HepG2 (cell line): Measurements from ENCODE around the gene NSF. TPM values are rescaled to one million over a fixed set of nuclear protein-coding genes. Genes with fewer than 3 reads are reported as not detected.
"Not testable (repeated sequence)": the region's sequence is repeated elsewhere in the genome, so short reads cannot be mapped to it uniquely, and the experiment has no call there.

Source experiments
- ATAC-seq: fragments of 200-7000 bp; cut with Tn5 transposase; 3 replicates; pipeline ENCODE4 v1.9.1; 2020; ENCODE audit warnings: mild to moderate bottlenecking, moderate library complexity
- BruUV-seq: library from RNA; stranded (reverse); fragments of 400-500 nt; replicated peaks from 2 replicates; lab custom pipeline; 2021; lab: Mats Ljungman, UMichigan
- CTCF ChIA-PET: fragments of 300-600 bp; formaldehyde crosslinking; extraction: SDS; loops from one replicate; lab custom pipeline; 2021; ENCODE audit warnings: low total read pairs, inconsistent platforms, low intra/inter-chr PET ratio; lab: Yijun Ruan, JAX
- POLR2A ChIA-PET: fragments of 350-600 bp; sonication (Branson Sonifier 250); formaldehyde crosslinking; loops from one replicate; lab custom pipeline; 2020; ENCODE audit warnings: antibody characterized with exemption, inconsistent platforms; lab: Yijun Ruan, JAX
- DNase-seq: peaks from one replicate; pipeline ENCODE4 v3.0.0-alpha.2; 2015; ENCODE audit warnings: low spot score
- FAIRE-seq: peaks from 3 replicates; lab custom pipeline; 2011; peaks lifted over from hg19 to GRCh38; lab: Jason Lieb, UNC
- H2AFZ ChIP-seq: one replicate; pipeline ENCODE4 v1.6.1; 2011; ENCODE audit warnings: low read length, inconsistent platforms
- H3K27ac ChIP-seq: fragments of 300-600 bp; 3 replicates; pipeline ENCODE4 v1.8.0; 2011; ENCODE audit warnings: mixed run types, mild to moderate bottlenecking, mixed read lengths, low read length, inconsistent platforms; ENCODE audit not compliant: insufficient read depth; ENCODE audit errors: extremely low read length
- H3K27me3 ChIP-seq, 2 experiments: fragments of 200-600 bp in 1 of 2; 2 replicates in 1 of 2; 3 replicates in 1 of 2; pipeline versions ENCODE4 v1.6.0 to v1.8.0; 2011; ENCODE audit warnings: low read length in 2 of 2, mild to moderate bottlenecking in 2 of 2, moderate library complexity in 2 of 2, inconsistent platforms in 1 of 2; ENCODE audit not compliant: insufficient read depth in 2 of 2, control insufficient read depth in 1 of 2
- H3K36me3 ChIP-seq, 2 experiments: fragments of 200-600 bp in 1 of 2; replicated peaks in 1 of 2; 2 replicates in 1 of 2; 3 replicates in 1 of 2; pipeline versions ENCODE4 v1.5.1 to v1.8.0; 2011; ENCODE audit warnings: low read length in 2 of 2, inconsistent platforms in 1 of 2; ENCODE audit not compliant: insufficient read depth in 2 of 2, control insufficient read depth in 1 of 2
- H3K4me1 ChIP-seq: 2 replicates; pipeline ENCODE4 v1.5.1; 2012; ENCODE audit warnings: low read length, inconsistent platforms; ENCODE audit not compliant: insufficient read depth
- H3K4me2 ChIP-seq: 2 replicates; pipeline ENCODE4 v1.6.0; 2011; ENCODE audit warnings: low read depth, low read length, inconsistent platforms
- H3K4me3 ChIP-seq, 3 experiments: fragments of 200-600 bp in 1 of 3; sonication (generic), shearing (Covaris generic) in 1 of 3; replicated peaks in 1 of 3; 2 replicates each; pipeline ENCODE4 v1.5.1; 2011 to 2016; ENCODE audit warnings: low read length in 3 of 3, inconsistent platforms in 2 of 3, low read depth in 2 of 3, mild to moderate bottlenecking in 2 of 3, control low read depth in 1 of 3, mixed read lengths in 1 of 3; ENCODE audit not compliant: insufficient read depth in 1 of 3
- H3K79me2 ChIP-seq: one replicate; pipeline ENCODE4 v1.6.1; 2011; ENCODE audit warnings: low read length, inconsistent platforms; ENCODE audit not compliant: insufficient read depth
- H3K9ac ChIP-seq: 2 replicates; pipeline ENCODE4 v1.6.0; 2011; ENCODE audit warnings: mild to moderate bottlenecking, low read depth, low read length, inconsistent platforms; ENCODE audit not compliant: insufficient read depth
- H3K9me3 ChIP-seq: 2 replicates; pipeline ENCODE4 v1.5.1; 2012; ENCODE audit warnings: mild to moderate bottlenecking, low read length
- H4K20me1 ChIP-seq: 2 replicates; pipeline ENCODE4 v1.6.0; 2011; ENCODE audit warnings: inconsistent platforms, mild to moderate bottlenecking, low read length, moderate library complexity; ENCODE audit not compliant: insufficient read depth
- ATF7 ChIP-seq, 2 experiments: fragments of 450-650 bp in 1 of 2; sonication (generic) in 1 of 2; formaldehyde crosslinking in 1 of 2; IDR thresholded peaks; 2 replicates each; pipeline versions ENCODE4 v1.4.0 to v1.6.1; 2016 to 2020; ENCODE audit warnings: antibody characterized with exemption in 1 of 2, mild to moderate bottlenecking in 1 of 2, missing genetic modification reagents in 1 of 2
- WGBS: methylation state at CpG from one replicate; pipeline ENCODE4 v1.1.6; 2017; ENCODE audit warnings: low lambda C conversion rate; 5-methylcytosine and 5-hydroxymethylcytosine counted together
- in situ Hi-C: cut with HindIII; loops from 2 replicates; pipeline ENCODE4 v1.10.0; 2017; ENCODE audit warnings: low pct_unique_long_range_greater_than_20kb; ENCODE audit not compliant: extremely low pct_ligation_motif_present
- intact Hi-C: fragments of 100-400 bp; cut with micrococcal nuclease; formaldehyde crosslinking; loops from one replicate; pipeline ENCODE4 v1.10.0; 2022; ENCODE audit not compliant: unreplicated experiment
- polyA plus RNA-seq, 8 experiments: library from polyadenylated mRNA; depleted of rRNA in 3 of 8; stranded (reverse) in 7 of 8; unstranded in 1 of 8; fragments of >200 nt; fragmentation: Illumina TruSeq in 4 of 8; extraction: Trizol in 4 of 8; gene quantifications; 2 replicates each; pipeline versions ENCODE4 v1.2.1 to v1.2.3, GENCODE V29; 2011 to 2016; ENCODE audit warnings: low read depth in 4 of 8, missing spikeins in 1 of 8, mixed read lengths in 1 of 8; ENCODE audit not compliant: insufficient read depth in 1 of 8
- total RNA-seq, 5 experiments: library from RNA; depleted of rRNA; stranded (reverse); fragments of >200 nt; fragmentation: Illumina TruSeq; extraction: Trizol; gene quantifications; 2 replicates each; pipeline ENCODE4 v1.2.3, GENCODE V29; 2016; ENCODE audit warnings: low read depth in 1 of 5

The NSF gene
- total and polyA plus RNA-seq, 2 of the 13 experiments (the other 11 are each of a cell fraction or from before 2014, with no cell fraction given) = 21.9 to 37.8 TPM

DNA sequence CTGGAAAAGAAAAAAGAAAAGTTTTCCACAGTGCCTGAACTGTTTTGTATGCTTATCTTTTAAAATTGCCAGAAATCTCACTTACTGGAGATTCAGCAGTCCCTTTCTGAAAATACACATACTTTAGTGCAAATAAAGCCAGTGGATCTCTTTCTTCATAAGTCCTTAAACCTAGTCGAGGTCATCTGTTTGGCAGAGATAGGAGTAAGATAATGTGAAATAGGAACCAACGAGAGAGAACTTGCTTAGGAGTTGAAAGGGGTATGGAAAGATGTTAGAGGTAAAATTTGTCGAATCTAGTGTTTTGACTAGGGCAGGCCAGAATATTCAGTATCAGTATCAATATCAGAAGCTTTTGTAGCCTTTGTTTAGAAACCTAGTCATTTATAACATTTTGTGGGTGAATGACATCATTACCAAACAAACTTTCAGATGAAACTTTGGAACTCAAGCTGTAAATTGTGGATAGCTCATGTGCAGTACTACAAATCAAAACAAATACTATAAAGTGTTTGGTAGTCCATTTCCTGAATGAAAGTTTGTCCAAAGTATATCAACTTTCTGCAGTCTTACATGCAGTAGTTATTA lies 8.0 kb downstream of the NSF start:
- H3K27ac ChIP-seq; H3K9me3 ChIP-seq; CTCF ChIA-PET; FAIRE-seq; H3K4me1 ChIP-seq; H3K27me3 ChIP-seq; TF ChIP-seq ATF7 (CRISPR knock-in tag; IDR thresholded peaks at IDR 0.05): not testable (repeated sequence)
- TF ChIP-seq ATF7 (IDR thresholded peaks at IDR 0.05) = peak; percentile 77
- TF ChIP-seq, all 625 proteins: peak for 1; not testable (repeated sequence) for 624
- H3K4me2 ChIP-seq, H2AFZ ChIP-seq, H3K4me3 ChIP-seq, ATAC-seq, POLR2A ChIA-PET, H4K20me1 ChIP-seq, in situ Hi-C loops, H3K36me3 ChIP-seq, intact Hi-C loops, H3K9ac ChIP-seq, H3K79me2 ChIP-seq, DNase-seq: not testable (repeated sequence)
- BruUV-seq = TSS peak; percentile 30
- 13% methylated on average over 3 of the region's 3 CpGs for WGBS

GRCh38 chr17:46600767-46601166 lies 10.3 kb downstream of the NSF start:
- H3K9me3 ChIP-seq, intact Hi-C loops, H3K79me2 ChIP-seq, H3K36me3 ChIP-seq, H3K4me1 ChIP-seq, in situ Hi-C loops, BruUV-seq, ATAC-seq, FAIRE-seq, H3K4me3 ChIP-seq, POLR2A ChIA-PET, H4K20me1 ChIP-seq, H3K27ac ChIP-seq, H3K27me3 ChIP-seq, DNase-seq, H2AFZ ChIP-seq, CTCF ChIA-PET, H3K9ac ChIP-seq, H3K4me2 ChIP-seq: not testable (repeated sequence)
- WGBS = no CpG with 5 or more reads among the region's 3 CpGs

DNA sequence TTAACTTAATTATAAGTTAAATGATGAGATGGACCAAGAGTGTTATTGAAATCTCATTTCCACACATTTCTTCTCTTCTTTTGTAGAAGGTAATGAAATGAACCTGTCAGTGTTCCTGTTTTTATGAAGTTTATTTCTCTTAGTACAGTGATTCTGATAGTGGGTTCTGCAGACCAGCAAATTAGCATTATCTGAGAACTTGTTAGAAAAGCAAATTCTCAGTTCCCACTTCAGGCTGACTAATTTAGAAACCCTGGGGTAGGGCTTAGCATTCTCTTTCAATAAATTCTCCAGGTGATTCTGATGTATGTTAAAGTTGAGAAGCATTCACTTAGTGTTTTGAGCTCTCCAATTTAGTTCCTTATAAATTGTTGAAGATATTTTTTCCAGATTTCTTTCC lies 12.7 kb downstream of the NSF start:
- H3K27ac ChIP-seq, H3K4me3 ChIP-seq, intact Hi-C loops, H3K4me2 ChIP-seq, H3K79me2 ChIP-seq, in situ Hi-C loops, BruUV-seq, ATAC-seq, H4K20me1 ChIP-seq, H3K4me1 ChIP-seq, POLR2A ChIA-PET, H3K9me3 ChIP-seq, H3K9ac ChIP-seq, CTCF ChIA-PET, H3K36me3 ChIP-seq, H3K27me3 ChIP-seq, DNase-seq, FAIRE-seq, H2AFZ ChIP-seq: not testable (repeated sequence)

DNA sequence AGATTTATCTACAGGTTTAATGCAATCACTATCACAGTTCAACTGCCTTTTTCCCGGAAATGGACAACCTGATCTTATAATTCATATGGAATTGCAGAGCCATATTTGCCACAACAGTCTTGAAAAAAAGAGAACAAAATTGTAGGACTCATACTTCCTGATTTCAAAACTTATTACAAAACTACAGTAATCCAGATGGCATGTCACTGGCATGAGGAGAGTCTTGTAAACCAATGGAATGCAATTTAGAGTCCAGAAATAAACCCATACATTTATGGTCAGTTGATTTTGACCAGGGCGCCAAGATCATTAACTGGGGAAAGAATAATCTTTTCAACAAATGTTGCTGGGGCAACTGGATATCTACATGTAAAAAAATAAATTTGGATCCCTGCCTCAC lies 20.8 kb downstream of the NSF start:
- H3K79me2 ChIP-seq, H3K4me3 ChIP-seq, BruUV-seq, H4K20me1 ChIP-seq, H3K27ac ChIP-seq, H3K4me1 ChIP-seq, intact Hi-C loops, CTCF ChIA-PET, in situ Hi-C loops, POLR2A ChIA-PET, H3K27me3 ChIP-seq, H3K4me2 ChIP-seq, H3K36me3 ChIP-seq, H2AFZ ChIP-seq, H3K9ac ChIP-seq, H3K9me3 ChIP-seq, ATAC-seq, FAIRE-seq, DNase-seq: not testable (repeated sequence)
- 88% methylated on average over 1 of the region's 2 CpGs for WGBS
